SH-SY5Y (cell line): ENCODE results near the gene CCDC106.

Experiments
- GATA2 ChIP-seq: IDR thresholded peaks from 2 replicates; pipeline ENCODE4 v1.6.1; 2011; ENCODE audit warnings: mild to moderate bottlenecking, low read depth, low read length
- GATA3 ChIP-seq: IDR thresholded peaks from 2 replicates; pipeline ENCODE4 v1.6.1; 2011; ENCODE audit warnings: low read depth, mild to moderate bottlenecking, low read length, moderate library complexity

- TF ChIP-seq GATA2 = no peak
- TF ChIP-seq GATA3 = no peak
Observed at GRCh38 chr19:55686311-55687050, 38.5 kb downstream of the CCDC106 start.
